Vagina (tissue), 2 donors: ENCODE measurements around the gene POLR3C.
"Not testable (repeated sequence)": the region's sequence is repeated elsewhere in the genome, so short reads cannot be mapped to it uniquely, and the experiment has no call there.

Experiments used
- POLR2A ChIP-seq, 2 donors: fragments of 450-650 bp; IDR thresholded peaks; one replicate each; pipeline ENCODE4 v1.6.1; 2017; ENCODE audit warnings: antibody characterized with exemption in 2 of 2, mild to moderate bottlenecking in 2 of 2, moderate library complexity in 2 of 2
- POLR2AphosphoS5 ChIP-seq, 2 donors: sonication (generic); formaldehyde crosslinking; IDR thresholded peaks; one replicate each; pipeline ENCODE4 v1.9.0; 2017; ENCODE audit warnings: antibody characterized with exemption in 2 of 2, mild to moderate bottlenecking in 2 of 2, low read depth in 1 of 2; ENCODE audit not compliant: insufficient read depth in 1 of 2
- TF ChIP-seq, protein P1 (sequence below), 3 experiments: fragments of 450-650 bp in 2 of 3; fragments of 200-600 bp in 1 of 3; sonication (generic) in 1 of 3; IDR thresholded peaks; one replicate each; pipeline ENCODE4 v1.5.1; 2017 to 2019; ENCODE audit warnings: antibody characterized with exemption in 3 of 3, mild to moderate bottlenecking in 2 of 3, moderate library complexity in 2 of 3

DNA sequence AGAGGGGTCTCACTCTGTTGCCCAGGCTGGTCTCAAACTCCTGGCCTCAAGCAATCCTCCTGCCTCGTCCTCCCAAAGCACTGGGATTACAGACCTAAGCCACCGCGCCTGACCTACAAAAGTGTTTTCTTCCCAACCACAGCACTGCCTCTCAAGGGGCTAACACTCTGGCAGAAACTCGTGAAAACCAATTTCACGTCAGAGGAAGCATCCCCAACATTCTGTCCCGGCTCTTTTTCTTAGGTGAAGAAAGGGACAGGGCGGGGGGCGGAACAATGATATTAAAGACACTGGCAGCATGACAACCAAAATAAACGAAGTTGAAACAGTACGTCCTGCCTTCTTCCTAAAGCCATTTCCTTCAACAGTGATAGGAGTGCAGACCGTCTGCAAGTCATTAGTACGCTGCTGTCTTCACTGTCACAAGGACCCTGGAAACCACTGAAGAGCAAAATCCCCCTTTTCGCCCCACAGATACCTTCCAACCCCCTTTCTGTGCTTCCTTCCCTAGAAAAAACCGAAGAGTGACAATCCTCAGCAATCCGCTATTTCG is 1.1 kb upstream of the POLR3C start:
- TF ChIP-seq, protein P1, sequence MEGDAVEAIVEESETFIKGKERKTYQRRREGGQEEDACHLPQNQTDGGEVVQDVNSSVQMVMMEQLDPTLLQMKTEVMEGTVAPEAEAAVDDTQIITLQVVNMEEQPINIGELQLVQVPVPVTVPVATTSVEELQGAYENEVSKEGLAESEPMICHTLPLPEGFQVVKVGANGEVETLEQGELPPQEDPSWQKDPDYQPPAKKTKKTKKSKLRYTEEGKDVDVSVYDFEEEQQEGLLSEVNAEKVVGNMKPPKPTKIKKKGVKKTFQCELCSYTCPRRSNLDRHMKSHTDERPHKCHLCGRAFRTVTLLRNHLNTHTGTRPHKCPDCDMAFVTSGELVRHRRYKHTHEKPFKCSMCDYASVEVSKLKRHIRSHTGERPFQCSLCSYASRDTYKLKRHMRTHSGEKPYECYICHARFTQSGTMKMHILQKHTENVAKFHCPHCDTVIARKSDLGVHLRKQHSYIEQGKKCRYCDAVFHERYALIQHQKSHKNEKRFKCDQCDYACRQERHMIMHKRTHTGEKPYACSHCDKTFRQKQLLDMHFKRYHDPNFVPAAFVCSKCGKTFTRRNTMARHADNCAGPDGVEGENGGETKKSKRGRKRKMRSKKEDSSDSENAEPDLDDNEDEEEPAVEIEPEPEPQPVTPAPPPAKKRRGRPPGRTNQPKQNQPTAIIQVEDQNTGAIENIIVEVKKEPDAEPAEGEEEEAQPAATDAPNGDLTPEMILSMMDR (IDR thresholded peaks at IDR 0.05): not testable (repeated sequence)
- not testable (repeated sequence) for TF ChIP-seq POLR2A (IDR thresholded peaks at IDR 0.05); POLR2AphosphoS5 (IDR thresholded peaks at IDR 0.05; ENCODE audit: insufficient read depth in 1 of 2, low read depth in 1 of 2)
